Osteoblast (primary cell): Measurements from ENCODE around the gene E2F4. TPM values are rescaled to one million over a fixed set of nuclear protein-coding genes. Genes with fewer than 3 reads are reported as not detected.
A peak's percentile ranks its signal among the peaks of the same experiment; 100 is the strongest.

Source experiments
- DNase-seq: peaks from one replicate; pipeline ENCODE4 v3.0.0; 2011; ENCODE audit warnings: low spot score, mixed read lengths; ENCODE audit not compliant: insufficient read length; ENCODE audit errors: missing footprints
- H2AFZ ChIP-seq: 2 replicates; pipeline ENCODE4 v1.6.0; 2011; ENCODE audit warnings: mild to moderate bottlenecking, low read length
- H3K27ac ChIP-seq: 2 replicates; pipeline ENCODE4 v1.5.1; 2011; ENCODE audit warnings: mild to moderate bottlenecking, low read depth, low read length, moderate library complexity
- H3K27me3 ChIP-seq: 2 replicates; pipeline ENCODE4 v1.6.0; 2012; ENCODE audit warnings: mild to moderate bottlenecking, control low read depth, inconsistent platforms, low read length, moderate library complexity; ENCODE audit not compliant: insufficient read depth
- H3K36me3 ChIP-seq: 2 replicates; pipeline ENCODE4 v1.5.1; 2011; ENCODE audit warnings: mild to moderate bottlenecking, low read length, control low read depth, moderate library complexity; ENCODE audit not compliant: insufficient read depth
- H3K4me1 ChIP-seq: 2 replicates; pipeline ENCODE4 v1.5.1; 2011; ENCODE audit warnings: mild to moderate bottlenecking, low read length, control low read depth, moderate library complexity; ENCODE audit not compliant: insufficient read depth
- H3K4me2 ChIP-seq: 2 replicates; pipeline ENCODE4 v1.6.0; 2011; ENCODE audit warnings: mild to moderate bottlenecking, low read length; ENCODE audit not compliant: insufficient read depth
- H3K4me3 ChIP-seq: fragments of 200-600 bp; sonication (generic); 3 replicates; pipeline ENCODE4 v1.5.1; 2012; ENCODE audit warnings: mild to moderate bottlenecking, low read length, inconsistent platforms; ENCODE audit not compliant: insufficient read depth
- H3K79me2 ChIP-seq: 2 replicates; pipeline ENCODE4 v1.6.0; 2012; ENCODE audit warnings: mild to moderate bottlenecking, low read length, control low read depth, inconsistent platforms; ENCODE audit not compliant: insufficient read depth
- H3K9me3 ChIP-seq: 2 replicates; pipeline ENCODE4 v1.5.1; 2011; ENCODE audit warnings: low read depth, low read length, control low read depth
- H4K20me1 ChIP-seq: 2 replicates; pipeline ENCODE4 v1.6.0; 2012; ENCODE audit warnings: mild to moderate bottlenecking, low read length, control low read depth; ENCODE audit not compliant: insufficient read depth
- total RNA-seq: library from RNA; depleted of rRNA; stranded (reverse); fragments of >200 nt; gene quantifications from 2 replicates; pipeline ENCODE4 v1.2.3, GENCODE V29; 2012
- TF ChIP-seq, protein P1 (sequence below): IDR thresholded peaks from 2 replicates; pipeline ENCODE4 v1.5.1; 2011; ENCODE audit warnings: mild to moderate bottlenecking, low read depth, low read length, moderate library complexity; ENCODE audit errors: extremely low read depth

The E2F4 gene
- total RNA-seq, 1 donor: 56.5 TPM

- Histone ChIP-seq H2AFZ (no peak overlapping the region), H3K36me3 (peaks cover 45% of the 10 kb centered on the region), H3K79me2 (peaks cover 42% of the 10 kb centered on the region), H3K27ac (peak overlapping the region; percentile 76), H3K4me2 (peak overlapping the region; percentile 98), H3K27me3 (no peaks in the 10 kb centered on the region), H3K4me3 (peak overlapping the region; percentile 88), H3K9me3 (no peaks in the 10 kb centered on the region), H3K4me1 (peaks cover 30% of the 10 kb centered on the region), H4K20me1 (peaks cover 38% of the 10 kb centered on the region)
- no peak for DNase-seq
- TF ChIP-seq, protein P1, sequence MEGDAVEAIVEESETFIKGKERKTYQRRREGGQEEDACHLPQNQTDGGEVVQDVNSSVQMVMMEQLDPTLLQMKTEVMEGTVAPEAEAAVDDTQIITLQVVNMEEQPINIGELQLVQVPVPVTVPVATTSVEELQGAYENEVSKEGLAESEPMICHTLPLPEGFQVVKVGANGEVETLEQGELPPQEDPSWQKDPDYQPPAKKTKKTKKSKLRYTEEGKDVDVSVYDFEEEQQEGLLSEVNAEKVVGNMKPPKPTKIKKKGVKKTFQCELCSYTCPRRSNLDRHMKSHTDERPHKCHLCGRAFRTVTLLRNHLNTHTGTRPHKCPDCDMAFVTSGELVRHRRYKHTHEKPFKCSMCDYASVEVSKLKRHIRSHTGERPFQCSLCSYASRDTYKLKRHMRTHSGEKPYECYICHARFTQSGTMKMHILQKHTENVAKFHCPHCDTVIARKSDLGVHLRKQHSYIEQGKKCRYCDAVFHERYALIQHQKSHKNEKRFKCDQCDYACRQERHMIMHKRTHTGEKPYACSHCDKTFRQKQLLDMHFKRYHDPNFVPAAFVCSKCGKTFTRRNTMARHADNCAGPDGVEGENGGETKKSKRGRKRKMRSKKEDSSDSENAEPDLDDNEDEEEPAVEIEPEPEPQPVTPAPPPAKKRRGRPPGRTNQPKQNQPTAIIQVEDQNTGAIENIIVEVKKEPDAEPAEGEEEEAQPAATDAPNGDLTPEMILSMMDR: no peak
Measured at GRCh38 chr16:67192781-67193361, 916 bp downstream of the E2F4 start.

- Histone ChIP-seq H2AFZ (no peak overlapping the region), H3K36me3 (peaks cover 49% of the 10 kb centered on the region), H3K27me3 (no peaks in the 10 kb centered on the region), H3K4me2 (peak overlapping the region; percentile 98), H3K27ac (peak overlapping the region; percentile 76), H3K4me1 (peaks cover 30% of the 10 kb centered on the region), H3K79me2 (peaks cover 42% of the 10 kb centered on the region), H3K4me3 (peak overlapping the region; percentile 88), H4K20me1 (peaks cover 44% of the 10 kb centered on the region), H3K9me3 (no peaks in the 10 kb centered on the region)
- TF ChIP-seq, protein P1: no peak
- peak; percentile 59 for DNase-seq
Measured at GRCh38 chr16:67193536-67193935, 1.6 kb downstream of the E2F4 start.

- peaks cover 30% of the 10 kb centered on the region for H3K4me1 ChIP-seq
- peaks cover 49% of the 10 kb centered on the region for H3K36me3 ChIP-seq
- H3K27ac ChIP-seq: no peak overlapping the region
- DNase-seq: no peak
- H2AFZ ChIP-seq: no peak overlapping the region
- peaks cover 46% of the 10 kb centered on the region for H4K20me1 ChIP-seq
- peak overlapping the region; percentile 98 for H3K4me2 ChIP-seq
- H3K4me3 ChIP-seq: no peak overlapping the region
- no peaks in the 10 kb centered on the region for H3K9me3 ChIP-seq
- TF ChIP-seq, protein P1: no peak
- no peaks in the 10 kb centered on the region for H3K27me3 ChIP-seq
- peaks cover 42% of the 10 kb centered on the region for H3K79me2 ChIP-seq
Measured at GRCh38 chr16:67194260-67194659, 2.3 kb downstream of the E2F4 start.

DNA sequence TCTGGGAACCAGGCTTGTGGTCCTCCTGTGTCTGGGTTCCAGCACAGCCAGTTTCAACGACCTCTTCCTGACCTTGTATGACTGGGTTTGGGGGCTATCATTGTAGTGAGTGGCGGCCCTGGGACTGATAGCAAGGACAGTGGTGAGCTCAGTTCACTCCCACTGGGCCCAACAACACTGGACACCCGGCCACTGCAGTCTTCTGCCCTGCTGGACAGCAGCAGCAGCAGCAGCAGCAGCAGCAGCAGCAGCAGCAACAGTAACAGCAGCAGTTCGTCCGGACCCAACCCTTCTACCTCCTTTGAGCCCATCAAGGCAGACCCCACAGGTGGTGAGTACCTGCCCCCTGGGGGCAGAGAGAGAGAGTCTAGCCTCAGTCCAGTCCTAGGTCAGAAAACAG is 3.7 kb downstream of the E2F4 start:
- Histone ChIP-seq H3K27ac (no peak overlapping the region), H4K20me1 (peaks cover 46% of the 10 kb centered on the region), H3K9me3 (no peaks in the 10 kb centered on the region), H3K4me3 (no peak overlapping the region), H2AFZ (no peak overlapping the region), H3K4me2 (no peak overlapping the region), H3K27me3 (no peaks in the 10 kb centered on the region), H3K36me3 (peaks cover 49% of the 10 kb centered on the region), H3K79me2 (peaks cover 42% of the 10 kb centered on the region), H3K4me1 (peaks cover 27% of the 10 kb centered on the region)
- peak; percentile 67 for DNase-seq
- TF ChIP-seq, protein P1: no peak
